GM18519 (cell line): Measurements from ENCODE around the gene NARF.
"Not testable (repeated sequence)": the region's sequence is repeated elsewhere in the genome, so short reads cannot be mapped to it uniquely, and the experiment has no call there.

Source experiments
- ATAC-seq: cut with Tn5 transposase; IDR thresholded peaks from one replicate; pipeline ENCODE4 v1.9.1; 2021; ENCODE audit warnings: mild to moderate bottlenecking, moderate library complexity; ENCODE audit not compliant: unreplicated experiment, low FRiP score

Gene NARF

GRCh38 chr17:82528484-82529265, 70.1 kb downstream of the NARF start:
- ATAC-seq: no peak

GRCh38 chr17:82529914-82530300, 71.4 kb downstream of the NARF start:
- ATAC-seq: no peak

- ATAC-seq: no peak
These were observed 72.9 kb downstream of the NARF start for GRCh38 chr17:82531431-82531881.

- ATAC-seq: no peak
These were observed 75.9 kb downstream of the NARF start for GRCh38 chr17:82534401-82534812.

- ATAC-seq: no peak
These were observed 78.1 kb downstream of the NARF start for GRCh38 chr17:82536512-82537201.

- not testable (repeated sequence) for ATAC-seq
These were observed 78.7 kb downstream of the NARF start for GRCh38 chr17:82537228-82537627.

- not testable (repeated sequence) for ATAC-seq
These were observed 80.5 kb downstream of the NARF start for GRCh38 chr17:82539076-82539475.
